Heart left ventricle (tissue), 13 donors: Measurements from ENCODE around the gene FIBP.

Source experiments
- POLR2A ChIP-seq, 2 donors: fragments of 450-650 bp; IDR thresholded peaks; one replicate each; pipeline ENCODE4 v1.6.1; 2017; ENCODE audit warnings: antibody characterized with exemption in 2 of 2, mild to moderate bottlenecking in 2 of 2, moderate library complexity in 2 of 2
- TF ChIP-seq, protein P1 (sequence below), 12 donors: fragments of 200-600 bp; sonication (generic) in 4 of 12; IDR thresholded peaks; one replicate each; pipeline versions ENCODE4 v1.5.0 to v1.8.0; 2018 to 2022; ENCODE audit warnings: antibody characterized with exemption in 12 of 12, mild to moderate bottlenecking in 5 of 12
- donor health status: ischemic (EF 13 %, LVEDD 7.1; RV severe dilation, severe dysfunction).
- donor health status: DM: no; HTN: yes; CAD: no.
- donor health status: DM: no; HTN: no; CAD: no.
- donor health status: ischemic (EF 25% LVEDD 6.9; RV normal size, moderate dysfunction).
- donor health status: ischemic (EF 25% LVEDD 5.7; RV mildly dilated, moderate dysfunction).
- donor health status: ischemic (EF 35%, LVEDD 5.7; RV mildly dilated, moderate dysfunction).
- donor health status: nonischemic (EF 11% LVEDD 7.7; RV severe dilation, severe dysfunction).
- donor health status: DM: yes; HTN: yes; CAD: no.
- donor health status: PGD.
- donor health status: ischemic (EF 29% LVEDD 5.4; RV normal size, mild dysfunction).
- donor health status: nonischemic (EF 23%, LVEDD 6.1; RV moderate dilation, normal function).

DNA sequence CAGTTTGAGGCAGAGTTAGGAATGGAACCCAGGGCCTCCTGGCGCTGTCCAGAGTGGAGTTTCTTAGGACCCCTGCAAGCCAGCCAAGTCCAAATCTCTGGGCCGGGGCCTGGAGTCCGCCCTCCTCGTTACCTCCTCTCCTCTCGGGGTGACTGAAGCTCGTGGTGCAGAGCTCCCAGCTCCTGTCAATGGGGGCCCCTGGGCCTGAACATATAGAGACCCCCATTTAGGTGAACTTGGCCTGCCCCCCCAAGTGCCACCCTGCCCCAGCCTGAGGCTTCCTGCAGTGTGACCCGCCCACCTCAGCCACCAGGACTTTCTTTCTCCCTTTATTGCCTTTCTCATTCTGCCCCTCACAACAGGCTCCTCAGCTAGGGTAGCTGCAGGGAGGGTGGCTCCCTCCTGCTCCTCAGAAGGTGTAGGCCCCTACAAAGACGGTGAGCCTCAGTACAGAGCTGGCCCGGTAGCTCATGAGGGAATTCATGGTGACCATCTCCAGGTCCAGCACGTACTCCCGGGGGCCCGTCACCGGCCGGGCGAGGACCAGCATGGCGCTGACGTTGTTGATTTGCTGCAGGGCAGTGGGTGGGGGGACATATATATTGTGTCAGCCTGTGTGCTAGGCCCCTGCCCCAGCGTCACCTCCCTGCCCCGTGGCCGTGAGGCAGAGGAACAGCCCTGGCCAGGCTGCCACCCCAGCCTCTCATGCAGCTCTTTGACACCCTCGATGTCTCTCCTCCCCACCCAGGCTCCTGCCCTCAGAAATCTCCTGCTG, 21.6 kb downstream of the FIBP start:
- no peak for TF ChIP-seq POLR2A (IDR thresholded peaks at IDR 0.05)
- TF ChIP-seq, protein P1, sequence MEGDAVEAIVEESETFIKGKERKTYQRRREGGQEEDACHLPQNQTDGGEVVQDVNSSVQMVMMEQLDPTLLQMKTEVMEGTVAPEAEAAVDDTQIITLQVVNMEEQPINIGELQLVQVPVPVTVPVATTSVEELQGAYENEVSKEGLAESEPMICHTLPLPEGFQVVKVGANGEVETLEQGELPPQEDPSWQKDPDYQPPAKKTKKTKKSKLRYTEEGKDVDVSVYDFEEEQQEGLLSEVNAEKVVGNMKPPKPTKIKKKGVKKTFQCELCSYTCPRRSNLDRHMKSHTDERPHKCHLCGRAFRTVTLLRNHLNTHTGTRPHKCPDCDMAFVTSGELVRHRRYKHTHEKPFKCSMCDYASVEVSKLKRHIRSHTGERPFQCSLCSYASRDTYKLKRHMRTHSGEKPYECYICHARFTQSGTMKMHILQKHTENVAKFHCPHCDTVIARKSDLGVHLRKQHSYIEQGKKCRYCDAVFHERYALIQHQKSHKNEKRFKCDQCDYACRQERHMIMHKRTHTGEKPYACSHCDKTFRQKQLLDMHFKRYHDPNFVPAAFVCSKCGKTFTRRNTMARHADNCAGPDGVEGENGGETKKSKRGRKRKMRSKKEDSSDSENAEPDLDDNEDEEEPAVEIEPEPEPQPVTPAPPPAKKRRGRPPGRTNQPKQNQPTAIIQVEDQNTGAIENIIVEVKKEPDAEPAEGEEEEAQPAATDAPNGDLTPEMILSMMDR (IDR thresholded peaks at IDR 0.05): no peak
